HEK293 (cell line): Measurements from ENCODE around the gene EDC3.

Experiments used
- CTCF ChIA-PET: fragments of 350-600 bp; formaldehyde crosslinking; extraction: SDS; loops from one replicate; lab custom pipeline; 2021; ENCODE audit warnings: antibody characterized with exemption; lab: Yijun Ruan, JAX
- POLR2A ChIA-PET: fragments of 300-600 bp; formaldehyde crosslinking; extraction: SDS; loops from one replicate; lab custom pipeline; 2020; ENCODE audit warnings: antibody characterized with exemption, inconsistent platforms; lab: Yijun Ruan, JAX
- H3K27ac ChIP-seq: fragments of 200-500 bp; sonication (Bioruptor generic); 2 replicates; pipeline ENCODE4 v1.5.1; 2014; ENCODE audit warnings: low read depth, low read length, control low read depth, inconsistent platforms; ENCODE audit errors: extremely low read depth
- H3K36me3 ChIP-seq, 2 experiments: fragments of 200-500 bp in 1 of 2; sonication (Bioruptor generic) in 1 of 2; 1 replicate in 1 of 2; 2 replicates in 1 of 2; pipeline ENCODE4 v1.5.1; 2014 to 2017; ENCODE audit warnings: inconsistent platforms in 2 of 2, low read length in 2 of 2; ENCODE audit not compliant: control insufficient read depth in 2 of 2, insufficient read depth in 1 of 2
- H3K4me1 ChIP-seq: fragments of 200-500 bp; sonication (Bioruptor generic); 2 replicates; pipeline ENCODE4 v1.5.1; 2014; ENCODE audit warnings: mild to moderate bottlenecking, low read length, inconsistent platforms; ENCODE audit not compliant: control insufficient read depth, insufficient read depth
- H3K4me3 ChIP-seq: 2 replicates; pipeline ENCODE4 v1.5.1; 2011; ENCODE audit warnings: low read depth, mild to moderate bottlenecking, control low read depth, low read length, moderate library complexity
- H3K9me3 ChIP-seq: fragments of 200-500 bp; sonication (Bioruptor generic); 2 replicates; pipeline ENCODE4 v1.5.1; 2014; ENCODE audit warnings: low read depth, low read length, inconsistent platforms; ENCODE audit not compliant: control insufficient read depth, insufficient read depth
- GLI2 ChIP-seq: fragments of 450-650 bp; formaldehyde crosslinking; IDR thresholded peaks from 2 replicates; pipeline ENCODE4; 2017; ENCODE audit warnings: missing biosample characterization, missing genetic modification characterization, low read depth, borderline replicate concordance
- OSR2 ChIP-seq: fragments of 450-650 bp; formaldehyde crosslinking; IDR thresholded peaks from 2 replicates; pipeline ENCODE4 v1.5.1; 2016; ENCODE audit warnings: missing biosample characterization, missing genetic modification characterization
- PRDM1 ChIP-seq: fragments of 450-650 bp; formaldehyde crosslinking; IDR thresholded peaks from 2 replicates; pipeline ENCODE4; 2016; ENCODE audit warnings: missing biosample characterization, missing genetic modification characterization
- ZBTB26 ChIP-seq: fragments of 450-650 bp; formaldehyde crosslinking; optimal IDR thresholded peaks from 2 replicates; pipeline ENCODE3; 2016; ENCODE audit warnings: missing biosample characterization, mild to moderate bottlenecking, missing genetic modification characterization
- ZNF114 ChIP-seq: fragments of 450-650 bp; formaldehyde crosslinking; IDR thresholded peaks from 2 replicates; pipeline ENCODE4 v1.5.0; 2017; ENCODE audit warnings: missing biosample characterization, missing genetic modification characterization
- ZNF138 ChIP-seq: fragments of 450-650 bp; formaldehyde crosslinking; IDR thresholded peaks from 2 replicates; pipeline ENCODE4 v1.5.1; 2016; ENCODE audit warnings: missing biosample characterization, missing genetic modification characterization, borderline replicate concordance
- ZNF18 ChIP-seq: fragments of 450-650 bp; formaldehyde crosslinking; IDR thresholded peaks from 2 replicates; pipeline ENCODE4 v1.5.1; 2016; ENCODE audit warnings: missing biosample characterization, missing genetic modification characterization
- ZNF221 ChIP-seq: fragments of 450-650 bp; formaldehyde crosslinking; IDR thresholded peaks from 2 replicates; pipeline ENCODE4 v1.5.1; 2017; ENCODE audit warnings: missing biosample characterization, missing genetic modification characterization, borderline replicate concordance
- ZNF239 ChIP-seq: fragments of 450-650 bp; formaldehyde crosslinking; IDR thresholded peaks from 2 replicates; pipeline ENCODE4 v1.5.1; 2016; ENCODE audit warnings: missing biosample characterization, missing genetic modification characterization
- ZNF529 ChIP-seq: fragments of 450-650 bp; formaldehyde crosslinking; IDR thresholded peaks from 2 replicates; pipeline ENCODE4 v1.5.1; 2017; ENCODE audit warnings: missing genetic modification characterization, missing biosample characterization; ENCODE audit not compliant: insufficient replicate concordance
- ZNF660 ChIP-seq: fragments of 450-650 bp; IDR thresholded peaks from 2 replicates; pipeline ENCODE4 v1.5.1; 2018; ENCODE audit warnings: missing biosample characterization, mild to moderate bottlenecking, missing genetic modification characterization
- ZNF664 ChIP-seq: fragments of 450-650 bp; formaldehyde crosslinking; IDR thresholded peaks from 2 replicates; pipeline ENCODE4 v1.5.1; 2016; ENCODE audit warnings: missing biosample characterization, missing genetic modification characterization
- TF ChIP-seq, protein P1 (sequence below): fragments of 450-650 bp; formaldehyde crosslinking; IDR thresholded peaks from 2 replicates; pipeline ENCODE4 v1.5.1; 2016; ENCODE audit warnings: missing biosample characterization, missing genetic modification characterization, borderline replicate concordance
- TF ChIP-seq, protein P2 (sequence below): fragments of 450-650 bp; formaldehyde crosslinking; IDR thresholded peaks from 2 replicates; pipeline ENCODE4 v1.5.1; 2016; ENCODE audit warnings: missing biosample characterization, missing genetic modification characterization

Gene EDC3

GRCh38 chr15:74674161-74674560 is 21.7 kb downstream of the EDC3 start:
- ChIA-PET POLR2A (interaction anchor here (0.6 kb wide), 1 partner anchor 9 kb away, joined by 8 read pairs; no protein-coding TSS in a partner anchor), CTCF (interaction anchor here (0.6 to 0.9 kb wide), 2 partner anchors 16 to 95 kb away, joined by 3 to 5 read pairs; no protein-coding TSS in a partner anchor)
- no peak for TF ChIP-seq ZNF138 (tag by site-specific recombination)
- TF ChIP-seq ZNF529 (tag by site-specific recombination) = no peak
- no peak for TF ChIP-seq ZBTB26 (tag by site-specific recombination)
- TF ChIP-seq ZNF239 = no peak
- TF ChIP-seq PRDM1 (tag by site-specific recombination) = no peak
- no peak for TF ChIP-seq ZNF660 (tag by site-specific recombination)
- TF ChIP-seq OSR2 (tag by site-specific recombination) = no peak
- TF ChIP-seq ZNF114 (tag by site-specific recombination) = no peak
- no peaks in the 10 kb centered on the region for H3K4me1 ChIP-seq
- H3K27ac ChIP-seq = no peak overlapping the region
- H3K9me3 ChIP-seq = no peaks in the 10 kb centered on the region
- H3K36me3 ChIP-seq = peaks cover 40 to 43% of the 10 kb centered on the region in 2 experiments
- no peak overlapping the region for H3K4me3 ChIP-seq

DNA sequence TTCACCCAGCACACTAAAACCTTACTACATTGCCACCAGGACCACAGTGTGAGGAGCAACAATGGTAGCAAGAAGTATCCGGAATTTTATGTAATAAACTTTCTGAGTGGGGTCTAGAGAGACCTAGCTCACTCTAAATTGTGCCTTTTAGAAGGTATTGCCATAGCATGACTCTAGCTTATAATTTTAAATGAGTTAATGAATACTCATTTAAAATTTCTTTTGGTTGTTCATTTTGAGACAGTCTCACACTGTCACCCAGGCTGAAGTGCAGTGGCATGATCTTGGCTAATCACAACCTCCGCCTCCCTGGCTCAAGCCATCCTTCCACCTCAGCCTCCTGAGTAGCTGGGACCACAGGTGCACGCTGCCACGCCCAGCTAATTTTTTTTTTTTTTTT is 26.2 kb downstream of the EDC3 start:
- H3K36me3 ChIP-seq = peaks cover 49 to 51% of the 10 kb centered on the region in 2 experiments
- peaks cover 2% of the 10 kb centered on the region for H3K4me1 ChIP-seq
- POLR2A ChIA-PET = interaction anchor here (1.0 kb wide), 1 partner anchor 71 kb away, joined by 3 read pairs; no protein-coding TSS in a partner anchor
- no peaks in the 10 kb centered on the region for H3K9me3 ChIP-seq
- no peak overlapping the region for H3K4me3 ChIP-seq
- TF ChIP-seq ZNF18 (no peak), ZNF138 (tag by site-specific recombination) (no peak), ZNF664 (peak; percentile 96), ZNF221 (tag by site-specific recombination) (no peak), GLI2 (tag by site-specific recombination) (no peak)
- TF ChIP-seq, protein P1, sequence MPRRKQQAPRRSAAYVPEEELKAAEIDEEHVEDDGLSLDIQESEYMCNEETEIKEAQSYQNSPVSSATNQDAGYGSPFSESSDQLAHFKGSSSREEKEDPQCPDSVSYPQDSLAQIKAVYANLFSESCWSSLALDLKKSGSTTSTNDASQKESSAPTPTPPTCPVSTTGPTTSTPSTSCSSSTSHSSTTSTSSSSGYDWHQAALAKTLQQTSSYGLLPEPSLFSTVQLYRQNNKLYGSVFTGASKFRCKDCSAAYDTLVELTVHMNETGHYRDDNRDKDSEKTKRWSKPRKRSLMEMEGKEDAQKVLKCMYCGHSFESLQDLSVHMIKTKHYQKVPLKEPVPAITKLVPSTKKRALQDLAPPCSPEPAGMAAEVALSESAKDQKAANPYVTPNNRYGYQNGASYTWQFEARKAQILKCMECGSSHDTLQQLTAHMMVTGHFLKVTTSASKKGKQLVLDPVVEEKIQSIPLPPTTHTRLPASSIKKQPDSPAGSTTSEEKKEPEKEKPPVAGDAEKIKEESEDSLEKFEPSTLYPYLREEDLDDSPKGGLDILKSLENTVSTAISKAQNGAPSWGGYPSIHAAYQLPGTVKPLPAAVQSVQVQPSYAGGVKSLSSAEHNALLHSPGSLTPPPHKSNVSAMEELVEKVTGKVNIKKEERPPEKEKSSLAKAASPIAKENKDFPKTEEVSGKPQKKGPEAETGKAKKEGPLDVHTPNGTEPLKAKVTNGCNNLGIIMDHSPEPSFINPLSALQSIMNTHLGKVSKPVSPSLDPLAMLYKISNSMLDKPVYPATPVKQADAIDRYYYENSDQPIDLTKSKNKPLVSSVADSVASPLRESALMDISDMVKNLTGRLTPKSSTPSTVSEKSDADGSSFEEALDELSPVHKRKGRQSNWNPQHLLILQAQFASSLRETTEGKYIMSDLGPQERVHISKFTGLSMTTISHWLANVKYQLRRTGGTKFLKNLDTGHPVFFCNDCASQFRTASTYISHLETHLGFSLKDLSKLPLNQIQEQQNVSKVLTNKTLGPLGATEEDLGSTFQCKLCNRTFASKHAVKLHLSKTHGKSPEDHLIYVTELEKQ (tag by site-specific recombination) = no peak
- TF ChIP-seq, protein P2, sequence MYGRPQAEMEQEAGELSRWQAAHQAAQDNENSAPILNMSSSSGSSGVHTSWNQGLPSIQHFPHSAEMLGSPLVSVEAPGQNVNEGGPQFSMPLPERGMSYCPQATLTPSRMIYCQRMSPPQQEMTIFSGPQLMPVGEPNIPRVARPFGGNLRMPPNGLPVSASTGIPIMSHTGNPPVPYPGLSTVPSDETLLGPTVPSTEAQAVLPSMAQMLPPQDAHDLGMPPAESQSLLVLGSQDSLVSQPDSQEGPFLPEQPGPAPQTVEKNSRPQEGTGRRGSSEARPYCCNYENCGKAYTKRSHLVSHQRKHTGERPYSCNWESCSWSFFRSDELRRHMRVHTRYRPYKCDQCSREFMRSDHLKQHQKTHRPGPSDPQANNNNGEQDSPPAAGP (tag by site-specific recombination) = no peak
- TF ChIP-seq, all 188 proteins: peak for 1
- CTCF ChIA-PET = interaction anchor here (0.7 to 1.7 kb wide), 6 partner anchors 12 to 287 kb away, joined by 3 to 7 read pairs (median 3); no protein-coding TSS in a partner anchor
- H3K27ac ChIP-seq = no peak overlapping the region
